ENCODE results near the gene HAVCR1. TPM values are rescaled to one million over a fixed set of nuclear protein-coding genes. Genes with fewer than 3 reads are reported as not detected.

HAVCR1 gene
- polyA plus RNA-seq, 2 of the 4 experiments (the other 2 are of a cell fraction): 94.7 to 103 TPM

GRCh38 chr5:157068785-157069184, 9.9 kb upstream of the HAVCR1 start:
- no peak for ATAC-seq
- H3K4me3 ChIP-seq: no peak overlapping the region
- no peak for DNase-seq (ENCODE audit: low read depth in 1 of 2, low spot score in 1 of 2)
- CTCF ChIA-PET: no interaction called here
- TF ChIP-seq ATOH8 (CRISPR knock-in tag; IDR thresholded peaks at IDR 0.05; ENCODE audit: low read depth): no peak
- TF ChIP-seq ZSCAN20 (CRISPR knock-in tag; IDR thresholded peaks at IDR 0.05): no peak
- TF ChIP-seq HOXB13 (CRISPR knock-in tag; IDR thresholded peaks at IDR 0.05; ENCODE audit: low read depth): no peak
- no peak for TF ChIP-seq HEYL (CRISPR knock-in tag; IDR thresholded peaks at IDR 0.05)
- no peak for TF ChIP-seq SMC3 (IDR thresholded peaks at IDR 0.05)
- no peak for TF ChIP-seq CBX8 (IDR thresholded peaks at IDR 0.05)
- TF ChIP-seq ESRRA (IDR thresholded peaks at IDR 0.05; ENCODE audit: borderline replicate concordance, low read length): no peak
- no peak for TF ChIP-seq EHF (CRISPR knock-in tag; IDR thresholded peaks at IDR 0.05)
- no peak for TF ChIP-seq ZFP36 (IDR thresholded peaks at IDR 0.05; ENCODE audit: borderline replicate concordance, partially characterized antibody)
- TF ChIP-seq FOXS1 (CRISPR knock-in tag; IDR thresholded peaks at IDR 0.05): no peak
- no peak for TF ChIP-seq CHD4 (IDR thresholded peaks at IDR 0.05; ENCODE audit: borderline replicate concordance)
- no peak for TF ChIP-seq ZC3H11A (IDR thresholded peaks at IDR 0.05)
- no peak for TF ChIP-seq CTCF (IDR thresholded peaks at IDR 0.05)
- TF ChIP-seq HOXB5 (CRISPR knock-in tag; IDR thresholded peaks at IDR 0.05): no peak
- TF ChIP-seq TFCP2L1 (CRISPR knock-in tag; IDR thresholded peaks at IDR 0.05): no peak
- TF ChIP-seq JUNB (IDR thresholded peaks at IDR 0.05): no peak
- no peak for TF ChIP-seq MYC (IDR thresholded peaks at IDR 0.05; ENCODE audit: borderline replicate concordance, low read length)
- TF ChIP-seq TP53 (CRISPR knock-in tag; IDR thresholded peaks at IDR 0.05): no peak
- H3K4me1 ChIP-seq: peaks cover 38% of the 10 kb centered on the region
- POLR2A ChIA-PET: no interaction called here
- H3K27ac ChIP-seq: peak overlapping the region; percentile 15 to 69; a peak in 4 of 6 replicates
- WGBS (ENCODE audit: missing lambda C conversion rate): 97% methylated on average over 5 of the region's 5 CpGs
- H3K9me3 ChIP-seq: no peaks in the 10 kb centered on the region
- H3K4me2 ChIP-seq: no peak overlapping the region
- FAIRE-seq: no peak

GRCh38 chr5:157068339-157068738, 9.4 kb upstream of the HAVCR1 start:
- FAIRE-seq (no peak), ATAC-seq (no peak), DNase-seq (ENCODE audit: low read depth in 1 of 2, low spot score in 1 of 2) (no peak)
- Histone ChIP-seq H3K27ac (peak overlapping the region; percentile 15 to 69; a peak in 4 of 6 replicates), H3K9me3 (no peaks in the 10 kb centered on the region), H3K4me2 (no peak overlapping the region), H3K4me1 (peaks cover 43% of the 10 kb centered on the region), H3K4me3 (no peak overlapping the region)
- no peak for TF ChIP-seq ZFP36 (IDR thresholded peaks at IDR 0.05; ENCODE audit: borderline replicate concordance, partially characterized antibody)
- TF ChIP-seq EHF (CRISPR knock-in tag; IDR thresholded peaks at IDR 0.05): no peak
- no peak for TF ChIP-seq NPAS2 (CRISPR knock-in tag; IDR thresholded peaks at IDR 0.05; ENCODE audit: borderline replicate concordance)
- TF ChIP-seq EP300 (IDR thresholded peaks at IDR 0.05): no peak
- no peak for TF ChIP-seq BCL3 (IDR thresholded peaks at IDR 0.05)
- TF ChIP-seq FOSL2 (IDR thresholded peaks at IDR 0.05): no peak
- no peak for TF ChIP-seq FOSL2 (CRISPR knock-in tag; IDR thresholded peaks at IDR 0.05)
- TF ChIP-seq MAX (IDR thresholded peaks at IDR 0.05): no peak
- TF ChIP-seq TP53 (CRISPR knock-in tag; IDR thresholded peaks at IDR 0.05): no peak
- TF ChIP-seq MAZ (IDR thresholded peaks at IDR 0.05; ENCODE audit: borderline replicate concordance, low read depth, low read length): no peak
- no peak for TF ChIP-seq KDM5A (IDR thresholded peaks at IDR 0.05)
- no peak for TF ChIP-seq POLR2AphosphoS2 (conservative IDR thresholded peaks at IDR 0.05; ENCODE audit: low read length)
- no peak for TF ChIP-seq POLR2A (IDR thresholded peaks at IDR 0.05; ENCODE audit: low read length)
- no peak for TF ChIP-seq SREBF2 (IDR thresholded peaks at IDR 0.05)
- TF ChIP-seq ZC3H11A (IDR thresholded peaks at IDR 0.05): no peak
- no peak for TF ChIP-seq RFX5 (IDR thresholded peaks at IDR 0.05)
- TF ChIP-seq JUN (IDR thresholded peaks at IDR 0.05): no peak
- TF ChIP-seq MYC (IDR thresholded peaks at IDR 0.05; ENCODE audit: borderline replicate concordance, low read length): no peak
- no peak for TF ChIP-seq BHLHE40 (IDR thresholded peaks at IDR 0.05; ENCODE audit: low read depth, low read length)
- no peak for TF ChIP-seq TFCP2L1 (CRISPR knock-in tag; IDR thresholded peaks at IDR 0.05)
- POLR2A ChIA-PET: no interaction called here
- WGBS (ENCODE audit: missing lambda C conversion rate): 95% methylated on average over 5 of the region's 5 CpGs
- CTCF ChIA-PET: no interaction called here
